ENCODE data around the gene SAMD1. TPM values are rescaled to one million over a fixed set of nuclear protein-coding genes. Genes with fewer than 3 reads are reported as not detected.
"Not testable (repeated sequence)": the region's sequence is repeated elsewhere in the genome, so short reads cannot be mapped to it uniquely, and the experiment has no call there.

Gene SAMD1
- total RNA-seq, 1 donor from 2014 or later: 12.5 TPM

GRCh38 chr19:14042659-14043608, 47.6 kb downstream of the SAMD1 start:
- peak overlapping the region in 1 of 3 donors; percentile 57 for H3K9ac ChIP-seq (ENCODE audit: low read depth in 1 of 3, low read length in 3 of 3)
- H3K4me1 ChIP-seq (ENCODE audit: control insufficient read depth in 3 of 3, insufficient read depth in 3 of 3, low read length in 3 of 3); H3K27me3 ChIP-seq (ENCODE audit: control insufficient read depth in 3 of 3, insufficient read depth in 3 of 3, low read length in 3 of 3); H3K36me3 ChIP-seq (ENCODE audit: control insufficient read depth in 3 of 3, insufficient read depth in 3 of 3, low read length in 3 of 3); H3K4me3 ChIP-seq (ENCODE audit: low read length in 3 of 3); H3K9me3 ChIP-seq (ENCODE audit: control insufficient read depth in 3 of 3, low read length in 3 of 3): not testable (repeated sequence)
- H3K27ac ChIP-seq (ENCODE audit: low read depth, low read length): peak overlapping the region; percentile 49

- Histone ChIP-seq H3K27me3 (ENCODE audit: control insufficient read depth in 3 of 3, insufficient read depth in 3 of 3, low read length in 3 of 3) (no peaks in the 10 kb centered on the region), H3K4me1 (ENCODE audit: control insufficient read depth in 3 of 3, insufficient read depth in 3 of 3, low read length in 3 of 3) (peaks cover 0 to 8% (median 7%) of the 10 kb centered on the region in 3 donors), H3K4me3 (ENCODE audit: low read length in 3 of 3) (no peak overlapping the region), H3K27ac (ENCODE audit: low read depth, low read length) (no peak overlapping the region), H3K9me3 (ENCODE audit: control insufficient read depth in 3 of 3, low read length in 3 of 3) (no peaks in the 10 kb centered on the region), H3K36me3 (ENCODE audit: control insufficient read depth in 3 of 3, insufficient read depth in 3 of 3, low read length in 3 of 3) (no peaks in the 10 kb centered on the region), H3K9ac (ENCODE audit: low read depth in 1 of 3, low read length in 3 of 3) (no peak overlapping the region)
Measured at GRCh38 chr19:14039181-14039580, 51.4 kb downstream of the SAMD1 start.

Other genes starting within 250 kb of the SAMD1 start
- not detected for gene NANOS3, start 213.6 kb downstream of the SAMD1 start, total RNA-seq
- gene BRME1, start 184.6 kb downstream of the SAMD1 start, total RNA-seq: 1.6 TPM
- 2.1 TPM for gene CC2D1A, start 184.6 kb downstream of the SAMD1 start, total RNA-seq
- not detected for gene PODNL1, start 152.3 kb downstream of the SAMD1 start, total RNA-seq
- 6.3 TPM for gene DCAF15, start 138.2 kb downstream of the SAMD1 start, total RNA-seq
- gene RFX1, start 84.4 kb downstream of the SAMD1 start, total RNA-seq: 4.7 TPM
- gene RLN3, start 62.6 kb downstream of the SAMD1 start, total RNA-seq: not detected
- 2.6 TPM for gene IL27RA, start 59.0 kb downstream of the SAMD1 start, total RNA-seq
- not detected for gene PALM3, start 28.7 kb downstream of the SAMD1 start, total RNA-seq
- not detected for gene MISP3, start 18.0 kb downstream of the SAMD1 start, total RNA-seq
- not detected for gene C19orf67, start 5.0 kb downstream of the SAMD1 start, total RNA-seq
- 137 TPM for gene PRKACA, start 27.0 kb upstream of the SAMD1 start, total RNA-seq
- 3.7 TPM for gene ASF1B, start 45.8 kb upstream of the SAMD1 start, total RNA-seq
- 12.0 TPM for gene ADGRL1, start 115.4 kb upstream of the SAMD1 start, total RNA-seq

Data from skeletal muscle tissue (tissue), 4 donors.